Measurements from ENCODE around the gene GTF2A2. TPM values are rescaled to one million over a fixed set of nuclear protein-coding genes. Genes with fewer than 3 reads are reported as not detected.

Gene GTF2A2
- total and polyA plus RNA-seq, 10 of the 15 experiments (the other 5 are each of a cell fraction or from before 2014, with no cell fraction given) = 89.2 to 565 (median 137) TPM

- TF ChIP-seq ZNF207 (IDR thresholded peaks at IDR 0.05; ENCODE audit: borderline replicate concordance) (no peak), NFYA (IDR thresholded peaks at IDR 0.05; ENCODE audit: borderline replicate concordance, low read depth, low read length) (no peak), EGR1 (IDR thresholded peaks at IDR 0.05; ENCODE audit: borderline replicate concordance in 1 of 2, low read depth in 2 of 2, low read length in 2 of 2) (peak in 1 of 2 experiments; percentile 30; a peak in 1 of 3 replicates), BCLAF1 (IDR thresholded peaks at IDR 0.05) (no peak), TARDBP (IDR thresholded peaks at IDR 0.05; ENCODE audit: borderline replicate concordance) (no peak), CBFB (IDR thresholded peaks at IDR 0.05; ENCODE audit: low read depth) (peak; percentile 99), SP1 (IDR thresholded peaks at IDR 0.05; ENCODE audit: low read depth, low read length) (no peak), EZH2 (IDR thresholded peaks at IDR 0.05; ENCODE audit: borderline replicate concordance, control insufficient read depth, low read depth, low read length) (no peak), CTCF (IDR thresholded peaks at IDR 0.05 in 2 of 3, conservative IDR thresholded peaks at IDR 0.05 in 1 of 3; ENCODE audit: control insufficient read depth in 2 of 3, extremely low read depth in 1 of 3, insufficient read depth in 1 of 3, low read depth in 3 of 3, low read length in 3 of 3) (no peak), ZSCAN29 (IDR thresholded peaks at IDR 0.05) (no peak), CEBPZ (IDR thresholded peaks at IDR 0.05; ENCODE audit: low read depth, low read length) (no peak), KAT2A (conservative IDR thresholded peaks at IDR 0.05; ENCODE audit: control insufficient read depth, low read depth, low read length) (no peak), TBL1XR1 (IDR thresholded peaks at IDR 0.05; ENCODE audit: low read depth, low read length) (peak; percentile 41; the same call in 1 of the 2 replicates), E2F8 (IDR thresholded peaks at IDR 0.05; ENCODE audit: low read depth, partially characterized antibody) (no peak), BRCA1 (IDR thresholded peaks at IDR 0.05; ENCODE audit: low read depth, low read length) (no peak)
Observed at GRCh38 chr15:59656897-59657634, at the start of gene GTF2A2 (continued).
